H1 (cell line): ENCODE measurements around the gene SLC43A1. TPM values are rescaled to one million over a fixed set of nuclear protein-coding genes. Genes with fewer than 3 reads are reported as not detected.

Experiments used
- ATF2 ChIP-seq: IDR thresholded peaks from 2 replicates; pipeline ENCODE4 v1.6.1; 2012; ENCODE audit warnings: low read length, inconsistent platforms
- BACH1 ChIP-seq: IDR thresholded peaks from 2 replicates; pipeline ENCODE4 v1.6.1; 2012; ENCODE audit warnings: low read length, improper control_type of control experiment
- KDM1A ChIP-seq: fragments of 200-600, 300-600 bp; sonication (generic); IDR thresholded peaks from 2 replicates; pipeline ENCODE4 v1.7.1; 2016; ENCODE audit warnings: mild to moderate bottlenecking, low read length, borderline replicate concordance
- KDM5A ChIP-seq: fragments of 200-600 bp; IDR thresholded peaks from 2 replicates; pipeline ENCODE4 v1.7.1; 2012; ENCODE audit warnings: mild to moderate bottlenecking, low read length, inconsistent platforms, mixed read lengths
- SP2 ChIP-seq: IDR thresholded peaks from 2 replicates; pipeline ENCODE4 v1.6.1; 2012; ENCODE audit warnings: mild to moderate bottlenecking, low read length, inconsistent platforms
- polyA plus RNA-seq, 7 experiments: library from polyadenylated mRNA; depleted of rRNA in 3 of 7; stranded (reverse) in 5 of 7; unstranded in 2 of 7; fragments of >200 nt in 5 of 7; fragments of 200-250 nt in 2 of 7; gene quantifications; 1 replicate in 5 of 7; 2 replicates in 1 of 7; 4 replicates in 1 of 7; pipeline versions ENCODE4 v1.2.1 to v1.2.3, GENCODE V29; 2011 to 2013; ENCODE audit warnings: missing spikeins in 2 of 7, mixed read lengths in 2 of 7
- total RNA-seq: library from RNA; stranded (reverse); fragmentation: NEBNext Ultra II Directional; extraction: Animal tissue kit (Norgen Biotek cat#: 25700); gene quantifications from 2 replicates; pipeline ENCODE4 v1.2.1, GENCODE V29; 2021

SLC43A1 gene
- total and polyA plus RNA-seq, 2 of the 8 experiments (the other 6 are each of a cell fraction or from before 2014, with no cell fraction given) = 34.5 to 58.0 TPM

DNA sequence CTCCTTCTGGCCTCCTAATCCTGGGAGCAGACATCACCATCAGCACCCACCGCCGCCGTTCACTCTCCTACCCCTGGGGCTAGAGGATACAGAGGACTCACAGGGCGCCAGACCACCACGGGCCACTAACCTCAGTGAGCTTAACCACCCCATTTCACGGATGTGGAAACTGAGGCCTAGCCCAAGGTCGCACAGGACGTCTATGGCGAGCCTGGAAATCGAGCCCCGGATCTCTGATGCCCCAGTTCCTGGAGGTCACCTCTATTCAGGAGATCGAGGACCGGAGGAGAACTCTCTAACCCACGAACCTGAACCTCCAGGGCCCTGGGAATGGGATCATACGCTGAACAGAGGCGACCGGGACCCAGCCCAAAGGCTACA is 14.7 kb upstream of the SLC43A1 start (continued):
- TF ChIP-seq KDM5A (0 out of 2 replicates have a peak, but pooled peaks have one; percentile 19), BACH1 (no peak), SP2 (no peak), KDM1A (peak; percentile 97; the same call in 1 of the 2 replicates), ATF2 (no peak)
